ENCODE data around the gene ZFYVE27.
"Not testable (repeated sequence)": the region's sequence is repeated elsewhere in the genome, so short reads cannot be mapped to it uniquely, and the experiment has no call there.

The ZFYVE27 gene

GRCh38 chr10:97736902-97737769, at the start of gene ZFYVE27:
TSS of gene ZFYVE27 (plus strand) at chr10:97737128. CDS start at chr10:97738478, 1,350 bp downstream.
- DNase-seq (ENCODE audit: low read depth): peak; percentile 96

- no peak for DNase-seq (ENCODE audit: low read depth)
These were observed 48.8 kb upstream of the ZFYVE27 start for GRCh38 chr10:97687785-97688781.

GRCh38 chr10:97689559-97690020, 47.3 kb upstream of the ZFYVE27 start:
- DNase-seq (ENCODE audit: low read depth): no peak

- DNase-seq (ENCODE audit: low read depth): no peak
These were observed 46.8 kb upstream of the ZFYVE27 start for GRCh38 chr10:97690133-97690532.

GRCh38 chr10:97698072-97698655, 38.8 kb upstream of the ZFYVE27 start:
- not testable (repeated sequence) for DNase-seq (ENCODE audit: low read depth)

GRCh38 chr10:97701438-97702069, 35.4 kb upstream of the ZFYVE27 start:
- no peak for DNase-seq (ENCODE audit: low read depth)

- DNase-seq (ENCODE audit: low read depth): no peak
These were observed 33.4 kb upstream of the ZFYVE27 start for GRCh38 chr10:97703398-97704067.

GRCh38 chr10:97704341-97704740, 32.6 kb upstream of the ZFYVE27 start:
- DNase-seq (ENCODE audit: low read depth): no peak

- DNase-seq (ENCODE audit: low read depth): no peak
These were observed 31.8 kb upstream of the ZFYVE27 start for GRCh38 chr10:97705006-97705670.

GRCh38 chr10:97707134-97707861, 29.6 kb upstream of the ZFYVE27 start:
- DNase-seq (ENCODE audit: low read depth): no peak

- DNase-seq (ENCODE audit: low read depth): no peak
These were observed 28.8 kb upstream of the ZFYVE27 start for GRCh38 chr10:97708167-97708566.

- DNase-seq (ENCODE audit: low read depth): peak; percentile 23
These were observed 27.7 kb upstream of the ZFYVE27 start for GRCh38 chr10:97708976-97709946.

- no peak for DNase-seq (ENCODE audit: low read depth)
These were observed 25.0 kb upstream of the ZFYVE27 start for GRCh38 chr10:97711640-97712572.

GRCh38 chr10:97713339-97713825, 23.5 kb upstream of the ZFYVE27 start, which contains the start of gene MARVELD1:
TSS of gene MARVELD1 (plus strand) at chr10:97713730. CDS start at chr10:97713877, 147 bp downstream.
- no peak for DNase-seq (ENCODE audit: low read depth)

- peak; percentile 26 for DNase-seq (ENCODE audit: low read depth)
These were observed 23.0 kb upstream of the ZFYVE27 start for GRCh38 chr10:97713826-97714400.

GRCh38 chr10:97714401-97715258, 22.3 kb upstream of the ZFYVE27 start:
- no peak for DNase-seq (ENCODE audit: low read depth)

All from stimulated activated CD8-positive, alpha-beta memory T cell treated with anti-CD3 and anti-CD28 coated beads, Interleukin-4, amount 100 ng/mL, for 24 hours (primary cell).